Measurements from ENCODE around the gene SLX4.

Gene SLX4

DNA sequence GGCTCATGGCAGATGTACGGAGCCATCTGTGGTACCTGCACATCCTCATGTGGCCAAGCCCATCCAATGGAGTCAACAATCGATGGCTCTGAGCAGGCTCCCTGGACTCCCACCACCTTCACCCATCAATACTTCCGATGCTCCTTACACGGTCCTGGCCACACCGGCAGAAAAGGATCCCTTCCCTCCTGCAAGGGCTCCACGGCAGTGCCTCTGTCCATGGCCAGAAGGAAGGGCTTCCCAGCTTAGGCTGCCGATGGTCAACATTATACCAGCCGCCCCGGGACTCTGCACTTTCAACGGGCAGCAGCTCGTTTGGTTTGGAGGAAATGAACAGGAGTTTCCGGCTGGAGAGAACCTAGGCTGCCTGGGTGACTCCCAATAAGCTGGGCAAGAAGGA lies 13.2 kb downstream of the SLX4 start:
- no peak overlapping the region for H3K4me3 ChIP-seq (ENCODE audit: control insufficient read depth, low read depth, low read length)
- no peak for TF ChIP-seq CTCF (conservative IDR thresholded peaks at IDR 0.05; ENCODE audit: control insufficient read depth, insufficient read depth, low read depth, low read length)
- no peak for DNase-seq (ENCODE audit: low read depth)

GRCh38 chr16:3597676-3598075 lies 13.7 kb downstream of the SLX4 start:
- TF ChIP-seq CTCF (conservative IDR thresholded peaks at IDR 0.05; ENCODE audit: control insufficient read depth, insufficient read depth, low read depth, low read length) = no peak
- DNase-seq (ENCODE audit: low read depth) = no peak
- no peak overlapping the region for H3K4me3 ChIP-seq (ENCODE audit: control insufficient read depth, low read depth, low read length)

- TF ChIP-seq CTCF (conservative IDR thresholded peaks at IDR 0.05; ENCODE audit: control insufficient read depth, insufficient read depth, low read depth, low read length) = no peak
- no peak for DNase-seq (ENCODE audit: low read depth)
- no peak overlapping the region for H3K4me3 ChIP-seq (ENCODE audit: control insufficient read depth, low read depth, low read length)
These were observed 14.2 kb downstream of the SLX4 start for GRCh38 chr16:3597226-3597625.

GRCh38 chr16:3596101-3596861 lies 15.1 kb downstream of the SLX4 start:
- no peak for DNase-seq (ENCODE audit: low read depth)
- no peak for TF ChIP-seq CTCF (conservative IDR thresholded peaks at IDR 0.05; ENCODE audit: control insufficient read depth, insufficient read depth, low read depth, low read length)
- H3K4me3 ChIP-seq (ENCODE audit: control insufficient read depth, low read depth, low read length) = no peak overlapping the region

DNA sequence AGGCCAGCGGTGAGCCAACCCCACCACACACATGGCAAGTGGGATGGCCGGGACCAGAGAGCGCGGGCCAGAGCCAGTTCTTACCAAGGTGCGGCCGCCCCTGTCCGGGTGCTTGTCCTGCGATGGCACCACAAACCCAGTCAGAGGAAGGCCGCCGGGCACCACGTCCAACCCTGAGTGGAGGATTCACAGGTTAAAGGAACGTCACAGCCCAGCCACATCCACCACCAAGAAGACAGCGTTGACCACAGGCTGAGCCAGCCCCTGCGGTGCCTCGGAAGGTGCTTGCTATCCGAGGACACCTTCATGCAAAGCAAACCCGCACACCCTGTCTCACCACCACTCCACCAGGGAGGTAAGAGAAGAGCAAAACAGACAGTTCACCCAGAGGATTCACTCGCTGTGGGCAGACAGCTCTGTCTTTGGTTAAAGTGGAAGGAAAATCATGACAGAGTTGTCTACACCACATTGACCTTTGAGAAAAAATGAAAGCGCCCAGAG lies 15.8 kb downstream of the SLX4 start:
- H3K4me3 ChIP-seq (ENCODE audit: control insufficient read depth, low read depth, low read length) = no peak overlapping the region
- DNase-seq (ENCODE audit: low read depth) = no peak
- TF ChIP-seq CTCF (conservative IDR thresholded peaks at IDR 0.05; ENCODE audit: control insufficient read depth, insufficient read depth, low read depth, low read length) = no peak

DNA sequence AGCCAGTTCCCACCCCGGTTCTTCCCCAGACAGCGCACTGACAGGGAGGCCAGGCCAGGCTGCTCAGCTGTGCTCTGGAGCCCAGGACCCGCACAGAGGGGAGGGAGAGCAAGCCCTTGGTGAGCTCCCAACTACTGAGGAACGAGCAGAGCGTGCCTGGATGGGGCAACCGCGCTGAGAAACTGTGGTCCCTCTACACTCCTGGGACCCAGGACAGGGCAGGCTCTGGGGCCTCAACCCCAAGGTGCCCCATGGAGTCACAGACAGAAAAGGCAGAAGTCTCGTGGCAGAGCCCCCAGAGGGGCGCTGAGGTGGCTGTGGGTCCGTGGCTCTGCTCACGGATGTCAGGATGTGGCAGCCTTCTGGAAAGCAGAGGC lies 16.3 kb downstream of the SLX4 start:
- no peak for DNase-seq (ENCODE audit: low read depth)
- no peak for TF ChIP-seq CTCF (conservative IDR thresholded peaks at IDR 0.05; ENCODE audit: control insufficient read depth, insufficient read depth, low read depth, low read length)
- H3K4me3 ChIP-seq (ENCODE audit: control insufficient read depth, low read depth, low read length) = no peak overlapping the region

Data from fibroblast of mammary gland (primary cell).